Effector memory CD4-positive, alpha-beta T cell (primary cell): ENCODE data around the gene GSTM1.

ENCODE experiments used
- DNase-seq, 3 donors: peaks; one replicate each; pipeline ENCODE4 v3.0.0-alpha.2; 2020
- H3K27ac ChIP-seq: 2 replicates; pipeline ENCODE4 v1.7.0; 2013; ENCODE audit warnings: mild to moderate bottlenecking, low read length, moderate library complexity; ENCODE audit not compliant: insufficient read depth, poor library complexity, severe bottlenecking
- H3K27me3 ChIP-seq: replicated peaks from 2 replicates; pipeline ENCODE4 v1.7.0; 2013; ENCODE audit warnings: mild to moderate bottlenecking, low read length; ENCODE audit not compliant: insufficient read depth, control insufficient read depth, poor library complexity, severe bottlenecking
- H3K36me3 ChIP-seq: 2 replicates; pipeline ENCODE4 v1.7.0; 2013; ENCODE audit warnings: mild to moderate bottlenecking, low read length, moderate library complexity; ENCODE audit not compliant: control insufficient read depth, insufficient read depth
- H3K4me1 ChIP-seq: 2 replicates; pipeline ENCODE4 v1.7.0; 2013; ENCODE audit warnings: low read length, mild to moderate bottlenecking; ENCODE audit not compliant: control insufficient read depth, insufficient read depth, poor library complexity, severe bottlenecking
- H3K4me3 ChIP-seq: 2 replicates; pipeline ENCODE4 v1.7.0; 2013; ENCODE audit warnings: low read length, low read depth, mild to moderate bottlenecking; ENCODE audit not compliant: insufficient read depth, poor library complexity, severe bottlenecking
- H3K9me3 ChIP-seq: 2 replicates; pipeline ENCODE4 v1.7.0; 2013; ENCODE audit warnings: mild to moderate bottlenecking, low read length, moderate library complexity; ENCODE audit not compliant: control insufficient read depth

GSTM1 gene

DNA sequence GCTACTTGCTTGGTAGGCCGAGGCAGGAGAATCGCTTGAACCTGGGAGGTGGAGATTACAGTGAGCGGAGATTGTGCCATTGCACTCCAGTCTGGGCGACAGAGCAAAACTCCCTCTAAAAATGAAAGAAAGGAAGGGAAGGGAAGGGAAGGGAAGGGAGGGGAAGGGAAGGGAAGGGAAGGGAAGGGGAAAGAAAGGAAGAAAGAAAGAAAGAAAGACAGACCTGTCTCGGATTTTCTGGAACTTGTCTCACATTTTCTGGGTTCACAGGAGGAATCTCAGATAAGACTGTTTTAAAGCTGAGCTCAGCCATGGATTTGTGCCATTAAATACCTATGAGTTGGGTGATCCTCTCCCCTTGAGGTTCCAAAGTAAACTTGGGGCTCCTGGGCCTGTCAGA is 37.3 kb downstream of the GSTM1 start:
- Histone ChIP-seq H3K4me1 (no peaks in the 10 kb centered on the region), H3K27ac (no peak overlapping the region), H3K9me3 (no peaks in the 10 kb centered on the region), H3K27me3 (no peaks in the 10 kb centered on the region), H3K36me3 (no peaks in the 10 kb centered on the region), H3K4me3 (no peak overlapping the region)
- no peak for DNase-seq

- Histone ChIP-seq H3K9me3 (no peaks in the 10 kb centered on the region), H3K36me3 (no peaks in the 10 kb centered on the region), H3K27ac (no peak overlapping the region), H3K4me1 (no peaks in the 10 kb centered on the region), H3K4me3 (no peak overlapping the region), H3K27me3 (no peaks in the 10 kb centered on the region)
- no peak for DNase-seq
Observed at GRCh38 chr1:109725510-109725909, 37.9 kb downstream of the GSTM1 start.

DNA sequence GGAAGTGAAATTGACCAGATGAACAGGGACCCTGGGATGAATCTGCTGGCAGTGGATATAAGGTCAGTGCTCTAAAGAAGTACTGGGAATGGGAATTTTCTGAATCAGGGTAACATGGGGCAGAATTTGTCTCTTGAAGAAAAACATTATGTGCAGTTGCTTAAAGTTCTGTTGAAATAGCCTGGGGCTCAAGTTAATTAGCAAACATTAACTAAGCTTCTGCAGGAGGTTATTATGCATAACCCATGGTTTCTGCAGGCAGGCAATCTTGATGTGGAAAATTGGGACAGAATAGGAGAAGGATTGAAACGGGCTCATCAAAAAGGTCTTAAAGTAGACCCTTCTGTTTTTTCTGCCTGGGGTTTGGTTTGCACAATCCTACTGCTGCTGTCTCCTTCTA is 38.4 kb downstream of the GSTM1 start:
- no peaks in the 10 kb centered on the region for H3K9me3 ChIP-seq
- H3K36me3 ChIP-seq: no peaks in the 10 kb centered on the region
- no peaks in the 10 kb centered on the region for H3K27me3 ChIP-seq
- no peak overlapping the region for H3K4me3 ChIP-seq
- no peak overlapping the region for H3K27ac ChIP-seq
- no peak for DNase-seq
- no peaks in the 10 kb centered on the region for H3K4me1 ChIP-seq

DNA sequence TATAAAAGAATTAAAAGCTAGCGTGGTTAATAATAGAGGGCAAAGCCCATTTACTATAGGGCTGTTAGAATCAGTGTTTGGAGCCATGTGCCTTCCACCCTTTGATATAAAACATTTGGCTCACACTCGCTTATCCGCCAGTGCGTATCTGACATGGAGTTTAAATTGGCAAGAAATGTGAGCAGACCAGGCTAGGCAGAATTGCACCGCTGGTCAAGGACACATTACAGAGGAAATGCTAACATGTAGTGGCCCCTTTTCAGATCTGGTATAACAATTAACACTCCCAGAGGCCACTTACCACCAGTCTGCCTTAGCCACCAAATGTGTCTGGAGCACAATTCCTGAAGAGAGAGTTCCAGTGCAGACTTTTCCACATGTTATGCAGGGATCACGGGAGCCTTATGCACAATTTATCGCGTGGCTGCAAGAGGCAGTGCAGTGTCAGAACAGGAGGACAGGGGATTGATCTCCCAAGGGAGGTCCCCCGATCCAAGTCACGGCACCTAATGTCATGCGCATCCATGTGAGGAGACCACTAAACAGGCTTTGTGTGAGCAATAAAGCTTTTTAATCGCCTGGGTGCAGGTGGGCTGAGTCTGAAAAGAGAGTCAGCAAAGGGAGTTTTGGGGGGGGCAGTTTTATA is 39.2 kb downstream of the GSTM1 start:
- DNase-seq: no peak
- Histone ChIP-seq H3K27me3 (no peaks in the 10 kb centered on the region), H3K9me3 (no peaks in the 10 kb centered on the region), H3K4me3 (no peak overlapping the region), H3K4me1 (no peaks in the 10 kb centered on the region), H3K36me3 (no peaks in the 10 kb centered on the region), H3K27ac (no peak overlapping the region)

DNA sequence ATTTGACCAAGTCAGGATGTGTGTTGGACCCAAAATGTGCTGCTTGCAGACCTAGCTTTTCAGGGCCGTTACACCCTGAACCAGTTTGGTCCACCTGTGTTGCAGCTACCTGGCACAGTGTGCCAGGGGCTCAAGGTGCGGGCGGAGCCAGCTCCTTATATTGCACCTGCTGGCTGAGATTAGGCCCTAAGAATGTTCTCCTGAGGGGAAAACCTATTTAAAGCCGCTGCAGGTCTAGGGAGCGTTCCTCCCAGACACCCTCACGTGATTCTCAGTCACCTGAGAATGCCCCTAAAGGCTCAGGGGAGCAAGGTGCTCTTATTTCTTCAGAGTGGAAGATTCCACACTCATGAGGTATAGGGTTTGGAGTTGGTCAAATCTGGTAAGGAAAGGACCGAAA is 41.3 kb downstream of the GSTM1 start:
- H3K27ac ChIP-seq: no peak overlapping the region
- no peak overlapping the region for H3K4me3 ChIP-seq
- no peaks in the 10 kb centered on the region for H3K27me3 ChIP-seq
- H3K9me3 ChIP-seq: no peaks in the 10 kb centered on the region
- H3K4me1 ChIP-seq: no peaks in the 10 kb centered on the region
- no peak for DNase-seq
- no peaks in the 10 kb centered on the region for H3K36me3 ChIP-seq

DNA sequence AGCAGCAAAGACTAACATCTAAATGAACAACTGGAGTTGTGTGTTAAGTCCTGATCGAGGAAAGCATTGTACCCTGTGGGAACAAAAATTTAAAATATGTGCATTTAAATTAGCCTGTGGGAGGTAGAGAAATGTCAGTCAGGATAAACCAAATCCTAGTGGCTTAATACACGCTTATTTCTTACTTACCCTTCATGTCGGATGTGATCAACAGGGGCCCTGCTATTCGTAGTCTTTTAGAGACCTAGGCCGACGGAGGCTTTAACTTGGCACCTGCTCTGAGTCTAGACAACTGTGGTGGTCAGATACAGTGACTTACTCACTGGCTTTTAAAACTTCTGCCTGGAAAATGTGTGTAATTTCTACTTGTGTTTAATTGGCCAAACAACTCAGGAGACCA is 43.0 kb downstream of the GSTM1 start:
- no peak overlapping the region for H3K27ac ChIP-seq
- H3K9me3 ChIP-seq: no peaks in the 10 kb centered on the region

DNA sequence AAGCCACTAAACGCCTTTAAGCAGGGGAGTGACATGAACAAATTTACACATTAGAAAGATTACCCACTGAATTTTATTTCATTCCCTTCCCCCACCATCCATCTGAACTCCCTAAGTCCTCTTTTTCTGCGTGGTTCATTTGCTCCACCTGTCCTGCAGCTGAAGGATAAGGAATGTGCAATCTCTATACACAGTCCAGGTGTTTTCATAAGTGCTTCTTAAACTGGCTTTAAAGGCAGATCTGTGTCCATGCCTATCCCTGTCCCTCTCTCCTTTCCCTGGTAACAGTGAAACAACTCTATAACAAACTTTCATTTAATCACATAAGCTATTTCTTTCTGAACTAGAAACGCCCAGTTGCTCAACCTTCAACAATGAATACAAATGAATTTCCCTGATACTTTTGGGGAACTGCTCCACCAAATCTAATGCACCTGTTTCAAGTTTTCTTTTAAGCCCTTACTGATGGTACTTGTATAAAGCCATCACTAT is 44.8 kb downstream of the GSTM1 start:
- no peaks in the 10 kb centered on the region for H3K9me3 ChIP-seq
- no peaks in the 10 kb centered on the region for H3K4me1 ChIP-seq
- H3K27me3 ChIP-seq: no peaks in the 10 kb centered on the region
- no peak overlapping the region for H3K4me3 ChIP-seq
- no peak for DNase-seq
- no peaks in the 10 kb centered on the region for H3K36me3 ChIP-seq
- no peak overlapping the region for H3K27ac ChIP-seq

More for the DNA sequence above, 43.0 kb downstream of the GSTM1 start:
- no peaks in the 10 kb centered on the region for H3K4me1 ChIP-seq
- H3K27me3 ChIP-seq: no peaks in the 10 kb centered on the region
- H3K36me3 ChIP-seq: no peaks in the 10 kb centered on the region
- no peak for DNase-seq
- H3K4me3 ChIP-seq: no peak overlapping the region

- Histone ChIP-seq H3K27ac (no peak overlapping the region), H3K27me3 (no peaks in the 10 kb centered on the region), H3K4me1 (no peaks in the 10 kb centered on the region), H3K9me3 (no peaks in the 10 kb centered on the region), H3K36me3 (no peaks in the 10 kb centered on the region), H3K4me3 (no peak overlapping the region)
- DNase-seq: no peak
Observed at GRCh38 chr1:109733236-109733870, 45.7 kb downstream of the GSTM1 start.

GRCh38 chr1:109739738-109740614 is 52.4 kb downstream of the GSTM1 start:
- H3K36me3 ChIP-seq: no peaks in the 10 kb centered on the region
- peaks cover 7% of the 10 kb centered on the region for H3K4me1 ChIP-seq
- peak; percentile 76 to 82 (median 77) for DNase-seq
- H3K4me3 ChIP-seq: peak overlapping the region; percentile 72
- H3K9me3 ChIP-seq: no peaks in the 10 kb centered on the region
- no peaks in the 10 kb centered on the region for H3K27me3 ChIP-seq
- peak overlapping the region; percentile 56 for H3K27ac ChIP-seq
